ENCODE measurements around the gene SMARCC2. TPM values are rescaled to one million over a fixed set of nuclear protein-coding genes. Genes with fewer than 3 reads are reported as not detected.
A peak's percentile ranks its signal among the peaks of the same experiment; 100 is the strongest.

SMARCC2 gene
- total and polyA plus RNA-seq, 2 donors: 51.1 to 68.8 TPM

DNA sequence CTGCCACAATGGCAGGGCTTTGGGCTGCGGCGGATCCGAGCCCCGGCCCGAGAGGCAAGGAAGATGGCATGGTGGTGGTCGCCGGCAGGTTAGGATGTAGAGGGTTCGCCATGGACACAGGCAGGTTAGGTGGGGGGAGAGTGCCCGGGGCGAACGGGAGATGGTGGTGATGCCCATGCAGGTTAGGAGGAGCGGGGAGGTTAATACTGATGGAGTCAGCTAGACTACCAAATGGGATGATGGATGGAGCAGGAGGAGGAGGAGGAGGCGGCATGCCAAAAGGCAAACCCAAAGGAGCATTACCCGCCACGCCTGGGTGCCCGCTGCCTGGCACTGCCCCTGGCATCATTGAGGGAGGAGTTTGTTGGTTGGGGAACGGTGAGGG is 24.9 kb downstream of the SMARCC2 start:
- no peak for DNase-seq (ENCODE audit: extremely low spot score)
- H3K4me1 ChIP-seq (ENCODE audit: insufficient read depth): no peaks in the 10 kb centered on the region
- H3K36me3 ChIP-seq (ENCODE audit: insufficient read depth): peaks cover 10% of the 10 kb centered on the region
- WGBS: 90% methylated on average over 17 of the region's 17 CpGs
- H3K4me3 ChIP-seq (ENCODE audit: low read depth, low read length): no peak overlapping the region
- no peak overlapping the region for H3K27ac ChIP-seq (ENCODE audit: low read depth)

DNA sequence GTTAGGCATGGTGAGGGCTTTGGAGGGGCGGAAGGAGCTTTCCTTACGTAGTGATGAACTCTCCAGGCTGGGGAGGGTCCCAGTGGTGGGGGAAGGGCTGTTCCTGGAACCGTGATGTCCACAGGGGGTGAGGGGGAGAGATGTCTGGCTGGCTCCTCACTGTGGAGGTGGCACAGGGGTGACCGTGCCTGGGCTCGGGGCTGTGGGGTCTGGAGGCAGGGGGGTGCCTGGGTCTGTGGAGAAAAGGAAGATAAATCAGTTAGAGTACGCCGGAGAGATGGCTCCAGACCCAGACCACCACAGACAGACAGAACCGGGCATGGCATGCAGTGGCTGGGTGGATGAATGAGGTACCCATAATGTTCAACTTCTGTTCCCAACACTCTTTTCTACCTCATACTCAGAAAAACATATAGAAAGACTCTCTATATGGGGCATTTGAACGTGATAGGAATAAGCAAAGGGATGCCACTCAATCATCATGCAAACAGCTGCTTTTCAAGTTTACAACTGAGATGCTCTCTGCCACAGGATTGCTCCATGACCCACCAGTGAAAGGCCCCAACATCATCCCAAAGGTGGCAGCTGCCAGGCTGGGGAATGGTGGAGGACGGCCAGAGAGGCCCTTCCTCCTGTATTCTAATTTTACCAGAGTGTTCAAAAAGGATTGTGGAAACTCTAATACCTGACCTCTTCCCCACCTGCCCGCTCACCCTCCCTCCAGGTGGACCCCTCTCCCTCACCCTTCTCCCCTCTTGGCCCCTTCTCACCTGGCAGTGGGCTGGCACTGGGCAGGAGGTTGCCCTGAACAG is 25.5 kb downstream of the SMARCC2 start:
- no peak overlapping the region for H3K4me3 ChIP-seq (ENCODE audit: low read depth, low read length)
- H3K27ac ChIP-seq (ENCODE audit: low read depth): no peak overlapping the region
- no peaks in the 10 kb centered on the region for H3K4me1 ChIP-seq (ENCODE audit: insufficient read depth)
- peaks cover 10% of the 10 kb centered on the region for H3K36me3 ChIP-seq (ENCODE audit: insufficient read depth)
- DNase-seq (ENCODE audit: extremely low spot score): no peak
- 42% methylated on average over 11 of the region's 11 CpGs for WGBS

DNA sequence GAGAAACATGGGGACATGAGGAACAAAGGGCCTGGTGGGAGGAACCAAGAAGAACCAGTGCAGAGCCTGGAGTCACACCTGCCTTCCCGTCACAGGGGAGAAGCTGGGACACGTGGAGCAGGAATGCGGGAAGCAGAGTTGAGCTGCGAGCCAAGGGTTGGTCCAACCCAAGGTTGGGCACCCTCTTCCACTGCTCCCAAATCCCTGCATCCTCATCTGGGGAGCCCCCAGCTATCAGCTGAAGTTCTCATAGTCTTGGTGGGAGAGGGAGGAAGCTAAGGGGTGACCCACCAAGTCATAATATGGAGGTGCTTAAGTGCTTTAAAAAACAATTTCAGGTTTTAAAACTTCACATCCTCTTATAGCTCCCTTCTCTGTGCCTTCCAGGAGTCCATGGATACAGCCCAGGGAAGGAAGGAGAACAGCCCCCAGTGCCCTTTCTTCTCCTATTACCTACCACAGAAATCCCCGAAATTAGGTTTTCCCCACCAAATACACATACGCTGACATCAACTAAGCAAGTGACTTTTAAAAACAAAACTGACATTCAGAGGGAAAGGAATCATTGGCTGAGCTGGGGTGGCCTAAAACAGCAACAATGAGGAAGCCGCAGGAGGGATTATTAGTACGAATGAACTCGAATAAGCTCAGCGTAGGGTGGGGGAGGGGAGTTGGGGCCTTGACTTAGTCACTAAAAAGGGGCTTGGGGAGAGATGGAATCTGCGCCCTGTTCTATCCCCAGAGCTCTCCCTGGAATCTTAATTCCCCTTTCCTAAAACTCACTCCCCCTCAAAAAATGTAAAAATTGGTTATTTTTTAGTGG is 26.6 kb downstream of the SMARCC2 start:
- Histone ChIP-seq H3K4me1 (ENCODE audit: insufficient read depth) (no peaks in the 10 kb centered on the region), H3K27ac (ENCODE audit: low read depth) (no peak overlapping the region), H3K4me3 (ENCODE audit: low read depth, low read length) (no peak overlapping the region), H3K36me3 (ENCODE audit: insufficient read depth) (peaks cover 10% of the 10 kb centered on the region)
- WGBS: 41% methylated on average over 11 of the region's 11 CpGs
- no peak for DNase-seq (ENCODE audit: extremely low spot score)

DNA sequence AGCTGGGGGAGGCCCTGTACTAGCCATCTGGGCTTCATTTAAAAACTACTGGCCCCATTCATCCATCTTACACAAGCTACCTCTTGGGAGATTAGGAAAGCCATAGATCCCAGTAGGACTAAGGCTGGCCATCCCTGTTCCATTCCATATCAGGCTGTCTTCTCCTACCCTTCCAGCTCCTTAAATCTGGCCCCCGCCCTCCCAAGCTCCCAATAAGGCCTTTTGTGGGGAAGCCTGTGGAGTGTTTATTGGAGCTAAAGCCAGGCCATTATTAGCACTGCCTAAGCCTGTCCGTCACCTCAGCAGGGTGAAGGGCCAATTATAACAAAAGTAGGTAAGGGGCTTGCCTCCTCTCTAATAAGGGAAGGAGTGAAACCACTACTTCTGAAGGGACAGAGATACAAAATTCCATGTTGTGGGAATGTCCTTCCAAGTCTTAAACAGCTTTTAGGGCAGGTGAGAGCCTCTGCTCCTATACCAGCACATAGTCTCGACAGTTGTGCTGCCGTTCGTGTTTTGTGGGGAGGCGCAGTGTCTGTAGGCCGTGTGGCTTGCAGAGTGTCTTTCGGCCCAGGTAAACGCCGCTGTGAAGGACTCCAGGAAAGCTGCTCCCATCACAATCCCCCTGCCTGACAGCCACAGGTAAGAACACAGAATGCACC is 27.5 kb downstream of the SMARCC2 start:
- no peak overlapping the region for H3K27ac ChIP-seq (ENCODE audit: low read depth)
- H3K4me3 ChIP-seq (ENCODE audit: low read depth, low read length): no peak overlapping the region
- no peak for DNase-seq (ENCODE audit: extremely low spot score)
- peaks cover 10% of the 10 kb centered on the region for H3K36me3 ChIP-seq (ENCODE audit: insufficient read depth)
- WGBS: 47% methylated on average over 10 of the region's 10 CpGs
- no peaks in the 10 kb centered on the region for H3K4me1 ChIP-seq (ENCODE audit: insufficient read depth)

DNA sequence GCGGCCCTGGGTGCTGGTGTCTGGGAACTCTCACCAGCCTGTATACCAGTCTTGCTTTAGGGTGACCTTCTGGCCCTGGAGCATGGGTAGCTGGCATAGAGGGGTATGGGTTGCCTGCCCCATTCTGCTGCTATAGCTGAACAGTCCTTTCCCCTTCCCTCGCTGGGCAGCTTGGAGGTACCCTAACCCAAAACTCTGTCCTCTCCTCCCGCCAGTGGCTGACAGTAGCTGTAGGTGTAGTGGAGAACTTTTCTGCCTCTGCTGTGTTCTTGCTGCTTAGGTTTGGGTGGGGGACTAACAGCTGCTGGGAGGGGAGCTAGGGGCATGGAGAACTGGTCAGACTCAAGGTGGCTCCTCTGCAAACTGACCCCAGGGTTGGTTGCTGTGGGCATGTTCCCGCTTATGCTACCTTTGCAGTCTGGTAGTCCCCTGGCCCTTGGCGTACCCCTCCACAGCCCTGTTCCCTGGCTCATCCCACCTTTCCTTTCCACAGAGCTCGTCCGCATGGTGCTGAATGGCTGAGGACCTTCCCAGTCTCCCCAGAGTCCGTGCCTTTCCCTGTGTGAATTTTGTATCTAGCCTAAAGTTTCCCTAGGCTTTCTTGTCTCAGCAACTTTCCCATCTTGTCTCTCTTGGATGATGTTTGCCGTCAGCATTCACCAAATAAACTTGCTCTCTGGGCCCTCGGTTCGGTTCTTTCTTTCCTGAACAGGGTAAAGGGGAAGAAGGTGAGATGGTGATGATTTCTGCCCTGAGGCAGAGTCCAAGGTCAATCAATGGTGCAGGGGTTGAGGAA is 28.2 kb downstream of the SMARCC2 start:
- H3K4me3 ChIP-seq (ENCODE audit: low read depth, low read length): peak overlapping the region; percentile 9
- peak overlapping the region; percentile 100 for H3K27ac ChIP-seq (ENCODE audit: low read depth)
- H3K4me1 ChIP-seq (ENCODE audit: insufficient read depth): no peaks in the 10 kb centered on the region
- WGBS: 47% methylated on average over 11 of the region's 11 CpGs
- peaks cover 10% of the 10 kb centered on the region for H3K36me3 ChIP-seq (ENCODE audit: insufficient read depth)
- DNase-seq (ENCODE audit: extremely low spot score): no peak

DNA sequence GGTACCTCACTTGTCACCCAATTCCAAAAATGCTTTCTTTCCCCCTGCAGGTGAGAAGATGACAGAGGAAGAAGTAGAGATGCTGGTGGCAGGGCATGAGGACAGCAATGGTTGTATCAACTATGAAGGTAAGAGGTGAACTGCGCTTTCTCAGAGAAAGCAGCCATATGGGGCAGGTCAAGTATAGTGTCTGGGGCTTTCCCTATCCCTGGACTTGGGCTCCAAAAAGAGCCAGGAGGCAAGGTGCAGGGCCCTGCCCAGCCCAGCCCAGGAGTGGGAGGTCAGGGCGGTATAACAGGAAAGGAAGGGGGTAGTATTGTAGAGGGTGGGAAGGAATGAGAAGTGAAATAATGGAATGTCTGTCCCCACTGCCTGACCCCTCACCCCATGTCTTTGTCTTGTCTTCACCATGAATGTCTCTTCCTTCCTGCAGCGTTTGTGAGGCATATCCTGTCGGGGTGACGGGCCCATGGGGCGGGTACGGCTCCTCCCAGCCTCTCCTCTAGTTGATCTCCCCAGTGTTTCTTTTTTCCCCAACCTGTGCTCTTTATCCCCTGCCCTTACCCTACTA is 29.0 kb downstream of the SMARCC2 start:
- H3K36me3 ChIP-seq (ENCODE audit: insufficient read depth): peaks cover 8% of the 10 kb centered on the region
- H3K4me1 ChIP-seq (ENCODE audit: insufficient read depth): no peaks in the 10 kb centered on the region

DNA sequence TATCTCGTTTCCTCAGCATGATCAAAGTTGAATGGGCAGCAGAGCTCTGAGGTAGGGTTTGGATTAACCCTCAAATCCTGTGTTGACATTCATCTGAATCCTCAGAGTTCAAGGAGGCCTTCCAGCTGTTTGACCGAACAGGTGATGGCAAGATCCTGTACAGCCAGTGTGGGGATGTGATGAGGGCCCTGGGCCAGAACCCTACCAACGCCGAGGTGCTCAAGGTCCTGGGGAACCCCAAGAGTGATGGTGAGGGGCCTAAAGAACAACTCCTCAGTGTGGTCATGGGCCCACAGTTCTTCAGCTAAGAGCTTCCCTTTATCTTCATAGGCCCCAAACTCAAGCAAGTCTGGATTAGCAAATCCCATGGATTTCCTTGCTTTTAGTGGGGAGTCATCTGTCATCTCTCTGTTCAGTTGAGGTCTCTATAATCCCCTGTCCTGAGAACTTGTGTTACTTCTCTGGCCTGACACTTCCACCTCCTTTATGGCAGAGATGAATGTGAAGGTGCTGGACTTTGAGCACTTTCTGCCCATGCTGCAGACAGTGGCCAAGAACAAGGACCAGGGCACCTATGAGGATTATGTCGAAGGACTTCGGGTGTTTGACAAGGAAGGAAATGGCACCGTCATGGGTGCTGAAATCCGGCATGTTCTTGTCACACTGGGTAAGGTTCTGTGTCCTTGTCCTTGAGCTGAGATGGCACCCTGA is 29.6 kb downstream of the SMARCC2 start:
- Histone ChIP-seq H3K36me3 (ENCODE audit: insufficient read depth) (peaks cover 6% of the 10 kb centered on the region), H3K4me1 (ENCODE audit: insufficient read depth) (no peaks in the 10 kb centered on the region), H3K27ac (ENCODE audit: low read depth) (peak overlapping the region; percentile 100), H3K4me3 (ENCODE audit: low read depth, low read length) (peak overlapping the region; percentile 68)
- WGBS: 17% methylated on average over 8 of the region's 8 CpGs
- no peak for DNase-seq (ENCODE audit: extremely low spot score)

More for the DNA sequence above, 29.0 kb downstream of the SMARCC2 start:
- no peak for DNase-seq (ENCODE audit: extremely low spot score)
- WGBS: 23% methylated on average over 7 of the region's 7 CpGs
- H3K27ac ChIP-seq (ENCODE audit: low read depth): peak overlapping the region; percentile 100
- peak overlapping the region; percentile 68 for H3K4me3 ChIP-seq (ENCODE audit: low read depth, low read length)

DNA sequence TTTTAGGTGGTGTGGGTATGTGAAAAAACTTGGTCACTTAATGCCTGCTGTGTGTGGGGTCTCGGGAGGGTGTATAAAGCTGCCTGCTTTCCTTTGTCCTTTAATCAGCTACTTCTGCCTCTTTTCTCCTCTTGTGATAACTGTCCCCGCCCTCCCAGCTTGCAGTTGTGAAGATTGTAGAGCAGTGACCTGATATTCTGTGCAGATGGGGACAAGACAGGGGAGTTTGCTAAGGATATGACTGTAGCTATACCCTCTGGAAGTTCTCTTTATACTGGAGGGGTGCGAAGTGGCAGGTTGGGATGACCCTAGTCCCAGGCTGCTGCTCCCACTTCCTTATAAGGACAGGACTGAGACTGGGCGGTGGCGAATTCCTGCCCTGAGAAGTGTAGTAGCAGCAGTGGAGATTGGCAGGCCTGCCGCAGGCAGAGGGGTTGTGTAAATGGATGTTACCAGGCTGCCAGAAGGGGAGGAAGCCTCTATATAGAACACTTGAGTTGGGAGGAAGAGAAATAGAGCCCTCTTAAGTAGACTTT is 30.3 kb downstream of the SMARCC2 start:
- peak; percentile 26 for DNase-seq (ENCODE audit: extremely low spot score)
- H3K36me3 ChIP-seq (ENCODE audit: insufficient read depth): peaks cover 6% of the 10 kb centered on the region
- peak overlapping the region; percentile 100 for H3K27ac ChIP-seq (ENCODE audit: low read depth)
- H3K4me1 ChIP-seq (ENCODE audit: insufficient read depth): no peaks in the 10 kb centered on the region
- H3K4me3 ChIP-seq (ENCODE audit: low read depth, low read length): peak overlapping the region; percentile 68
- under 1% methylated on average over 6 of the region's 6 CpGs for WGBS

DNA sequence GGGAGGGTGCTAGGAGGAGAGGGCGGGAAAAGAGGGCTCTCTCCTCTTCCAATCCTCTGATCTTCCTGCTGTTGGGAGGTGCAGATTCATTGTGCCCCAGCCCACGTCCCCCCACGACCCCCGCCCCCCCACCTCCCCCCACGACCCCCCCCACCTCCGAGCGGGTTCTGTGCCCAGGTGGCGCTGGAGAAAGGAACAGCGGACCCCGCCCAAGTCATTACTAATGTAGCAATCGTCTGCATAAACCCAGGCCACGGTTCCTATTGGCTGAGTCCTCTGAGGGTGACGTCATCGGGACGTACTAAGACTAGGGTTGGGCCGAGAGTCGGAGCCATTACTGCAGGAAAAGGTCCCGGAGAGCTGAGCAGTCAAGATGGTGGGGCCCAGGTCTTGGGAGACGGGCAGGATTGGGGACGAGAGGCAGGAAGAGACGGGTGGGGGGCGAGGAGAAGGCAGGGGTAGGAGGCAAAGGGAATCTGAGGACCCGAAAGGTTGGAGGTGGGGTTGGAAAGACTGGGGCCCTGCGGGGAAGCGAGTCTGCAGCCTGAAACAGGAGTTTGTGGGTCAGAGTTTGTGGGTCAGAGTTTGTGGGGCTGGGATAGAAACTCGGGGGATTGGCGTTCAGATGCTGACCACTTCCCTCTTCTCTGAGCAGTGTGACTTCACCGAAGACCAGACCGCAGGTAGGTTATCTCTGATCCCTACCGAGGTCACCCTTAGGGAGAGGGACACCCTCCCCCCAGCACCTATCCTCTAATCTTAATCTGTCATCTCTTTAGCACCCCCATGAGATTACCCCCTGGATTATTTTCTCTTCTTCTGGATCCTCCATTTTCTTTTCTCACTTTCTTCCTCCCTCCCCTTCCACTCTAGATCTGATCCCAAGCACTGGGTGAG is 31.0 kb downstream of the SMARCC2 start, which contains the start of gene MYL6:
Gene MYL6 (plus strand): TSS at position 331 of the 897 bp plus-strand sequence. CDS start 43 bp downstream, at position 374.
- peak within 1 kb of the TSS; percentile 100 for H3K27ac ChIP-seq (ENCODE audit: low read depth)
- peaks cover 3% of the 10 kb centered on the region for H3K36me3 ChIP-seq (ENCODE audit: insufficient read depth)
- DNase-seq (ENCODE audit: extremely low spot score): peak; percentile 98
- peak within 1 kb of the TSS; percentile 68 for H3K4me3 ChIP-seq (ENCODE audit: low read depth, low read length)
- H3K4me1 ChIP-seq (ENCODE audit: insufficient read depth): no peaks in the 10 kb centered on the region
- WGBS: under 1% methylated on average over 30 of the region's 30 CpGs

DNA sequence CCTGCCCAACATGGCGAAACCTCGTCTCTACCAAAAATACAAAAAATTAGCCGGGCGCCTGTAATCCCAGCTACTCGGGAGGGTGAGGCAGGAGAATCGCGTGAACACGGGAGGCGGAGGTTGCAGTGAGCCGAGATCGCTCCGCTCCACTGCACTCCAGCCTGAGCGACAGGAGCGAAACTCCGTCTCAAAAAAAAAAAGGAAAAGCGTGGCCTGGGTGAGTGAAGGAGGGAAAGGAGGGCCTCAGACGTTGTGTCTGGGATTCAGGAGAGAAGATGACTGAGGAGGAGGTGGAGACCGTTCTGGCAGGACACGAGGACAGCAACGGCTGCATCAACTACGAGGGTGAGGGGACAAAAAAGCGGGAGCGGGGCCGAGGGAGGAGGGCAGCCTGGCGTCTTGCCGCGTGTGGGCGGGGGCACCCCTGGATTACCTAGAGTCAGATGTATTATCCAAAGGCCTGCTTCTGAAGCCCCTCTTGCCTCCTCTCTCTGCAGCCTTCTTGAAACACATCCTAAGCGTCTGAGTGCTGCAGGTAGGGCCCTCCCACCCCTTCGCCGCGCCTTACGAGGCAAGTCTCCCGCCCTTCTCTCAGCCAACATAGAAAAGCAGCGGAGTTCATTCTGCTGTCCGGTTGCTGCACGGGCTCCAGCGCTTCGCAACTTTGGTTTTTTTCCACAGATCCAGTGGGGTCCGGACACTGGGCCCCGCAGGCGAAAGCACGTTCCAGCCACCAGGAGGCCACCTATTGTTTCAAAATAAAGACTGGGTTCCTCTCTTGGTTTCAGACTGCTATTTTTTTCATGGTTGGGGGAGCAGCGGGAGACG is 31.9 kb downstream of the SMARCC2 start:
- WGBS: 3% methylated on average over 45 of the region's 45 CpGs
- peaks cover 1% of the 10 kb centered on the region for H3K4me1 ChIP-seq (ENCODE audit: insufficient read depth)
- peak overlapping the region; percentile 85 for H3K27ac ChIP-seq (ENCODE audit: low read depth)
- peaks cover 3% of the 10 kb centered on the region for H3K36me3 ChIP-seq (ENCODE audit: insufficient read depth)
- peak; percentile 75 for DNase-seq (ENCODE audit: extremely low spot score)
- peak overlapping the region; percentile 21 for H3K4me3 ChIP-seq (ENCODE audit: low read depth, low read length)
